ENCODE data around the gene L3MBTL4.

The L3MBTL4 gene

GRCh38 chr18:6331872-6332271 lies 82.8 kb downstream of the L3MBTL4 start:
- H3K4me3 ChIP-seq (replicated peaks; ENCODE audit: low read depth, low read length): no peak overlapping the region
- TF ChIP-seq CTCF (IDR thresholded peaks at IDR 0.05; ENCODE audit: low read length, missing control alignments): no peak
- no peak for DNase-seq (ENCODE audit: low read depth)

- no peak for TF ChIP-seq CTCF (IDR thresholded peaks at IDR 0.05; ENCODE audit: low read length, missing control alignments)
- H3K4me3 ChIP-seq (replicated peaks; ENCODE audit: low read depth, low read length): no peak overlapping the region
- DNase-seq (ENCODE audit: low read depth): no peak
Observed at GRCh38 chr18:6330786-6331185, 83.9 kb downstream of the L3MBTL4 start.

- no peak for TF ChIP-seq CTCF (IDR thresholded peaks at IDR 0.05; ENCODE audit: low read length, missing control alignments)
- no peak for DNase-seq (ENCODE audit: low read depth)
- H3K4me3 ChIP-seq (replicated peaks; ENCODE audit: low read depth, low read length): no peak overlapping the region
Observed at GRCh38 chr18:6328621-6329010, 86.1 kb downstream of the L3MBTL4 start.

GRCh38 chr18:6327895-6328620 lies 86.7 kb downstream of the L3MBTL4 start:
- no peak for DNase-seq (ENCODE audit: low read depth)
- H3K4me3 ChIP-seq (replicated peaks; ENCODE audit: low read depth, low read length): no peak overlapping the region
- TF ChIP-seq CTCF (IDR thresholded peaks at IDR 0.05; ENCODE audit: low read length, missing control alignments): no peak

GRCh38 chr18:6327485-6327884 lies 87.2 kb downstream of the L3MBTL4 start:
- no peak for DNase-seq (ENCODE audit: low read depth)
- H3K4me3 ChIP-seq (replicated peaks; ENCODE audit: low read depth, low read length): no peak overlapping the region
- no peak for TF ChIP-seq CTCF (IDR thresholded peaks at IDR 0.05; ENCODE audit: low read length, missing control alignments)

- no peak for TF ChIP-seq CTCF (IDR thresholded peaks at IDR 0.05; ENCODE audit: low read length, missing control alignments)
- H3K4me3 ChIP-seq (replicated peaks; ENCODE audit: low read depth, low read length): no peak overlapping the region
- no peak for DNase-seq (ENCODE audit: low read depth)
Observed at GRCh38 chr18:6326566-6326965, 88.1 kb downstream of the L3MBTL4 start.

- DNase-seq (ENCODE audit: low read depth): no peak
- H3K4me3 ChIP-seq (replicated peaks; ENCODE audit: low read depth, low read length): no peak overlapping the region
- no peak for TF ChIP-seq CTCF (IDR thresholded peaks at IDR 0.05; ENCODE audit: low read length, missing control alignments)
Observed at GRCh38 chr18:6323319-6323889, 91.3 kb downstream of the L3MBTL4 start.
